Measurements from ENCODE around the gene COL13A1.
A peak's percentile ranks its signal among the peaks of the same experiment; 100 is the strongest.

COL13A1 gene

DNA sequence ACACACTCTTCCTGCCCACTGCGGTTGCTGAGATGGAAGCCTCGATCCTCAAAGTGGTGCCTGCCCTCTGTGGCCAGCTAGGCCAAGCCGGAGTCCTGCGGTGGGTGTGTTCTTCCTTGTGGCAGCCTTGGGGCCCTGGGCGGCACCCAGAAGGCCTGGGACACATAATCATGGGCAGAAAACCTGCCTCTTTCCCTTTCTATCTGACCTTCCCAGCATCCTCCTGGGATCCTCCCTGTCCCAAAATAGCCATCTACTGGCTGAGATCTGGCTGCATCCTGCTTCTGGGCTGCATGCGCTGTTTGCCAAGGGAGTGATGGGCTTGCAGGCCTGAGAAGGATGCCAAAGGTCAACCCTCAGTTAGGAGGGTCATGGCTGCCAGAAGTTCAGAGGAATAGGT lies 23.9 kb downstream of the COL13A1 start:
- no peak for DNase-seq

GRCh38 chr10:69826094-69826493 lies 24.4 kb downstream of the COL13A1 start:
- no peak for DNase-seq

DNA sequence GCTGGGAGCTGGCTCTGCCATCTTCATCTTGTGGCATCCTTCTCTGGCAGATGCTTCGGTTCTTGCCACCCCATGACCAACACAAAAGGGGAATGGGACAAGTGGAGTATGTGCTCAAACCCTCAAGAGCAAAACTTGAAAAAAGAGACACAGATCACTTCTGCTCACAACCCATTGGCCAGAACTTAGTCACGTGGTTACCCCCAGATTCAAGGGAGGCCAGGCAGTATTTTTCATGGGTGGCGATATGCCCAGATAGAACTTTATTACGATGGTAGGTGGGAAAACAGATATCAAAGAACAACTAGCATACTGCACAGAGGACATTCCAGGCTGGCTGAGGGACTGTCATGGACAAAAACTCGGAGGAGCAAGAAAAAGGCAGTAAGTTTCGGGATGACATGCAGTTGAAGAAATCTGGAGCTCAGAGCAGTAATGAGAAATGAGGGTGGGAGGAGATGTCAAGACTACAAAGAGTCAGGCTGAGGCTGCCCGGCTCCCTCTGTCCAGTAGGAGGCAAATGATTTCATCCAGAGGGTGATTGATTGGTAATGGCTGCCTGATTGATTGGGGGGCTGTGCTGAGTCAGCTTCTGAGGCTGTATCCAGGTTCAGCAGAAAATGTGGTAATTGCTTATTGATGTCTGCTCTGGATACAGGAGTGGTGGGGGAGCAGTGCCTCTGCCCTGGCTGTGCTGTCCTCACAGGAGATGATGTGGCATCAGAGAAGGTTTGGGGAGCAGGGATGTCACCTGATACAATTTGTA lies 25.3 kb downstream of the COL13A1 start:
- no peak for DNase-seq

DNA sequence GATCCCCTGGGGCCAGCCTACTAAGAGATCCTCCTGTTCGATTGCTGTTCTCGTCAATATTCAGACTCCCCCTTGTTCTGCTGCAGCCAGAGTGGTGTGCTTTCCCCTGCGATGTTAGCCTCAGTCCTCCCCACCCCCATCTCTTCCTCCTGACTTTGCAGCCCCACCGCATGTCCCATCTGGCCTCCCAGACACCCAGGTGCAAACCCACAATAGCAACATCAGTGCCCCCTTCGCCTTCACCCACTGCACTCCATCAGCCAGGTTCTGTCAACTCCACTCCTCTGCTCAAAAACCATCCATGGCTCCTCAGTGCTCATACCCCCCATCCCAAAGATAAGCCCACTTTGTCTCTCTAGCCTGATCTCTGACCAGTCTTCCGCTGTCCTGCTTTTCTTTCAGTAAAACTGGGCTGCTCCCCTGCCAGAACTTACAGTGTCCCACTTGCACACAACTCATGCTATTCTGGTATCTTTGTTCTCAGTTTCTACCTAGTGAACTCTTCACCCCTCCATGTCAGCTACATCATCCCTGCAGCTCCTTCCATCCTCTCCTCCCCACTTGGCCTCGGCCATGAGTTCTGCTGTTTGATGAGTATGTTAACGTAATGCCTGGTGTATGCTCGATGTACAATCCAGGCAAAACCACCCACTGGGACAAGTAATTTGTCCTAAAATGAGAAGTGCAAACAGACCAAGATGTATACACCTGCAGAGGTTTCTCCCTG lies 26.6 kb downstream of the COL13A1 start:
- DNase-seq = peak; percentile 0

- no peak for DNase-seq
Observed at GRCh38 chr10:69829775-69830174, 28.1 kb downstream of the COL13A1 start.

- DNase-seq = no peak
Observed at GRCh38 chr10:69831231-69831855, 29.6 kb downstream of the COL13A1 start.

DNA sequence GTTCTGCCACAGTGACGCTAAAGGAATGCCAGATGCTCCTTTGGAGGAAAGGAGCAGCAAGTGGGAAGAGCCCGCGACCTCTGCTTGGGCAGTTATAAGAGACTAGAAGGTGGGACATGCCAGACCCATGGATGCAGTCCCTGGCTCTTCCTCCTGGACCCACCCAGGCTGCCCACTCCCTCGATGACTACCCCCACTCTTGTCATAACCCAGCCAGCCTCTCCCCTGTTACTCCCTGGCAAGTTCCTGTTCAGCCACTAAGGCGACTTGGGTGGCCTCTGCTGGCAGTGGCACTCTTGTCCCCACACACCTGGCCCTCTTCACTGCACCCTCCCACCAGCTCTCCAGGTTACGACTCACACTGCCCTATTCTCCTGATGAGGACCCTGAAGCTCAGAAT lies 33.5 kb downstream of the COL13A1 start:
- no peak for DNase-seq

DNA sequence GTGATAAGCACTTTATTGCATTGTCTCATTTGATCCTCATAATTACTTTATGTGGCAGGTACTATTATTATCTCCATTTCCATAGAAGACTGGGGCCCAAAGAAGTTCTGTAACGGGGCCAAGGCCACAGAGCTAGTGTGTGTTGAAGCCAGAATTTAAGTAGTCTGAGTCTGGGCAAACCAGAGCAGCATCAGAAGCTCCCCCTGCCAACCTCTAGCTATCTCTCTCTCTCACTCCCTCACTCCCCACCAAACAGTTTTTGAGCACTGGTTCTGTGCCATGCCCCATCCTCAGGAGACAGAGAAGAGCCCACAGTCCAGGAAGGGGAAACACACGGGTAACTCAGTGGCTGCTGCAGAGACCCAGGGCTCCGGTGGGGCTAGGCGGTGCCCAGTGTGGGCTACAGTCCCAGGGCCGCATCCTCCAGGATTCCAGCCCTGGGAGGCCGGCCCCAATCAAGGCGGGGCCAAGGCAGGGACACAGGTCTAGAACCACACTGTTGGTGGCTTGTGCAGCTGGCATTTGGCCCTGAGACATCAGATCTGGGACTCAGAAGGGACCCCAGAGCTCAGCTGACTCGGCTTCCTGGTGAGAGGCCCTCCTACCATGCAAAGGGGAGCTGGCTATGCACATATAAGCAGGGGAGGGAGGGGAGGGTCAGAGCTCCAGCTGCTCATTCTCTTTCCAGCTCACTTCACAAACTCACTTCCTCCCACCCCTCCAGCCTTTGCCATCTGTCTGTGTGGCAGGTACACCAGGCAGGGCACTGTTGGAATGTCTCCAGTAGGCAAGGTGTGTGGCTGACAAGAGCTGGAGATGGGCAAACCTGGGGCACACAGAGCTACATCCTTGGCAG lies 34.4 kb downstream of the COL13A1 start:
- DNase-seq = no peak

DNA sequence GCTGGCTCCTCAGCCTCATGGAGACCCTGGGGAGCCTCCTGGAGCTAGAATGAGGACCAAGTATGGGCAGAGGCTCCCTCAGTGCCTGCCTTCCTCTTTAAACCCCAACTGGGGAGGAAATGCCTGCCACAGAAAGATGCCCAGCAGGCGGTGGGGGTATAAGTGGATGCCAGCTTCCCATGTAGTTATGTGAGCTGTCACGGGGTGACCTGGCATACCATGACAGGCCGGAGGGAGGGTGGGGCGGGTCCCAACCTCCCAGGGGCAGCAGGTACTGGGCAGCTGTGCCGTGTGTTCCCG lies 35.0 kb downstream of the COL13A1 start:
- no peak for DNase-seq

DNA sequence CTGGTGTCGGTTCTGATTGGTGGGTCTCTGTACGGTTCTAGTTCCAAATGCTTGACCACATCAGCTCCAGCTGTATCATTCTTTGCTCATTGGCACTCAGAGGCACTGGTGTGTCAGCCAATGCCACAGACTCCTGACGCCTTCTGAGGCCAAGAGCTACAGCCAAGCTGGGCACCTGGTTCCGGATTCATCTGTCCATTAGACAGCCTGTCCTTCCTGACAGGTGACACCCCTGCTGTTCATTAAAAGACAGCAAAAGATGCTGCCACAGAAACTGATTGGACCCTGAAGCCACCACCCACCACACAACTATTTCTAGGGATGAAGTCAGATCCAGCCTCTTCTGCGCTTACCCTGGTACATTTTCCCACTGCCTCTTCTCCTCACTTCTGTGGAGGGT lies 35.6 kb downstream of the COL13A1 start:
- no peak for DNase-seq

DNA sequence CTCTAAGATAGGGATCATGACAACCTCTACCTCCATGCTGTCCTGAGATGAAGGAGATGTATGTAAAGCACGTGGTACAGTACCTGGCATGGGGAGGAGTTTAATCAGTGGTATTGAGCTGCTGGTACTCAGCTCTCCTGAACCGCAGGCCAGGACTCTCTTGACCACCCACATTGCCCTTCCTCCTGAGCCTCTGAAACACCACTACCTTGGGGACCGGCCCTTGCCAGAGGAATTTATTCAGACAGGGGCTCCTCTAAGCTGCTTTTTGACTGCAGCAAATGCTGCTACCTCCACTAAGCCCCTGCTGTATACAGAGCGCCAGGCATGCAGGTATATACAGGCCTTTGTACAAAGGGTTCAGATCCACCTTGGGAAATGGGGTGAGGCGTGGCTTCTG lies 36.7 kb downstream of the COL13A1 start:
- DNase-seq = no peak

GRCh38 chr10:69838853-69839252 lies 37.1 kb downstream of the COL13A1 start:
- DNase-seq = no peak

DNA sequence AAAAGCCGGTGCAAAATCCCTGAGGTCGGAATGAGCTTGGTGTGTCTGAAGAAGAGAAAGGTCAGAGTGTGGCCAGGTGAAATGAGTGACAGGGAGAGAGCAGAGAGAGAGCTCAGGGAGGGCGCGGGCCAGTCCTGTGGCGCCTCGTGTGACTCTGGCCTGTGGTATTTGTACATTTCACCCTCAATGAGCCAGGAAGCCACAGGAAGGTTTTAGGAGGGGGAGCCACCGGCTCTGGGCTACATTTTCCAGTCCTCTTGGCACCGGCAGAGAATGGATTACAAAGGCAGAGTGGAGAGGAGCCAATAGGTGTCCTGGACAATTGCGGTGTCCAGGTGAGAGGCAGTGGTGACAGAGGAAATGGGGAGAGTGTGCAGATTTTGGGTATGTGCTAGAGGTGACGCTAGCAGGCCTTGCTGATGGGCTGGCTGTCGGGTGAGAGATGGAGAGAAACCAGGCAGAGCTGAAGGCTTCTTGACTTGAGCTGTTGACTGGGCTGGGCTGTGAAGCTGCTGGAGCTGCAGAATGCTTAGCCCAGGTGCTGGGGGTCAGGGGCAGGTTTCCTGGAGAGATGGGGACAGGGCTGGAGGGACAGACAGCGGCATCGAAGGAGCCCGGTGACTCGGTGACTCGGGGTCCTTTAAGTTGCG lies 38.1 kb downstream of the COL13A1 start:
- no peak for DNase-seq

DNA sequence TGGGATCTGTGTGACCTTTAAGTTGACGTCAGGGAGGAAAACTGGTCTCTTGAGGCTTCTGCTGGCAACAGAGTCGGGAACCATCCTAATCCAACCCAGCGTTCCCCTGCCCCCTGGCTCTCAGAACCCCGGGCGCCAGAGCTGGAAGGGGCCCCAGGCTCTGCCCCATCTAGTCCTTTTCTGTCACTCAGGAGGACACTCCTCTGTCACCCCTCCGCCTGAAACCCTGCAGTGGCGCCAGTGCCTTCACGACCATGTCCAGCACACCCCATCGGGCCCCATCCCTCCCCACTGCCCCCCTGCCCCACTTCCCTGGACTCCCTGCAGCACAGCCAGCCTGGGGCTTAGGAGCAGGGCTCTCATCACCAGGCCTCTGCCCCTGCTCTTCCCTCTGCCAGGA lies 39.1 kb downstream of the COL13A1 start:
- no peak for DNase-seq

GRCh38 chr10:69842020-69842419 lies 40.3 kb downstream of the COL13A1 start:
- no peak for DNase-seq

DNA sequence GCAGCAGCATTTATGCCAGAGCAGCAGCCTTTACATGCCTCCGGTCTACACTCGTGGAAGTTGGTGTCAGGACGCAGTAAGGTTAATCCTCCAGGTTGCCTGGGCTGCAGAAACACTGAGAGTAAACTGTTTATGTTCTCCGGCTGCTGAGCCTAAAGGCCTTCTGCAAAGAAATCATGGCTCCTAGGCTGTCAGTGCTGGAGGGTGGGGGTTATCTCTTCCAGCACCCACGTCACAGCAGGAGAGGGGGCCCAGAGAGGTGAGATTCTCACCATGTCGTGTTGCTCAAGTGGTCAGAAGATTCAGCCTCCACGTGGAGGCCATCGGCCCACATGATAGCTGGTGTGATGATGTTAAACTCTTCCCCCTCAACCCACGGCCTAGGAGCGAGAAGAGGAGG lies 41.2 kb downstream of the COL13A1 start:
- DNase-seq = no peak

GRCh38 chr10:69843923-69844322 lies 42.2 kb downstream of the COL13A1 start:
- no peak for DNase-seq

- no peak for DNase-seq
Observed at GRCh38 chr10:69844698-69845097, 43.0 kb downstream of the COL13A1 start.

- DNase-seq = no peak
Observed at GRCh38 chr10:69845574-69846292, 44.0 kb downstream of the COL13A1 start.

DNA sequence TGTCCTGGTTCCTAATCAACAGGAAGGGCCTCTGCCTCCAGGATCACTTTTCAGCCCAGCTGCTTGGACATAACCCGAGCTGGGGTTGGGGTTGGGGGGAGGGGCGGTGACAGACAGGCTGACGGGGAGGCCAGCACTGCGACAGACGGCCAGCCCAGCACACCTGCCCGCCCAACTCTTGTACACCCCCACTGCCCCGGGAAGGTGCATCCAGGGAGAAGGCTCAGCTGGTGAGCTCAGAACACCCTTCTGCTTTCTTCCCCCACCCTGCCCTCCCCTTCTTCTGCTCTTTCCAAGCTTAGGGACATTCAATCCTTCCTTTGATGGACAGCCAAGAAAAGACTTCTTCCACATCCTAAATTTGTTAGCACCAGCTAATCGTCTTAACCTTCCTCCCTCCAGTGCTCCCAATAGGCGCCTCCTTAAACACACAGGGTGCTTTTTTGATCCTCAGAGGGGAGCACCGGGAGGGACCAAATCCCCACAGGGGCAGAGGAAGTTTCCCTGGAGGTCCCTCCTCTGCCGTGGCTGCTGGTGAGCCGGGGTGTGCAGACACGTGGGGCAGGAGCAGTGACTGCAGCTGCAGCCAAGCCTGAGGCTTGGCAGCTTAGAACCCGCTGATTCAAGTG lies 44.7 kb downstream of the COL13A1 start:
- DNase-seq = no peak

DNA sequence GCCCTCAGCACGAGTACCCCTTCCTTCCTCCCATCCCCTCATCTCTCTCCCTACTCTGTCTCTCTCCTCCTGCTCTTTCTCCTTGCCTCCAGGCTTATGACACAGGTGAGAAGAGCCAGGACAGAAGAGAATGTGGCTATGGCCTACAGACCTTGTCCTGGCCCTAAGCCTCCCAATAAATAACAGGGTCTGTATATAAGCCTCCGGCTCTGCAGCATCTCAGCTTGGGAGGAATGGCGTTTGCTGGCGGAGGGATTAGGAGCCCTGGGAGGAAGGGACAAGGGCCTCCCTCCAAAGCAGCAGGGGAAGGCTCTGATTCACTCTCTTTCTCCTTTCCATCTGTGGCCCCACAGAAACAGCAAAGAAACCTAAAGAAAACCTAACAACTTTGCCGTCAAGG lies 45.8 kb downstream of the COL13A1 start:
- no peak for DNase-seq

- DNase-seq = no peak
Observed at GRCh38 chr10:69847883-69848282, 46.2 kb downstream of the COL13A1 start.
